Measurements from ENCODE around the gene NF1.
"Not testable (repeated sequence)": the region's sequence is repeated elsewhere in the genome, so short reads cannot be mapped to it uniquely, and the experiment has no call there.

NF1 gene

DNA sequence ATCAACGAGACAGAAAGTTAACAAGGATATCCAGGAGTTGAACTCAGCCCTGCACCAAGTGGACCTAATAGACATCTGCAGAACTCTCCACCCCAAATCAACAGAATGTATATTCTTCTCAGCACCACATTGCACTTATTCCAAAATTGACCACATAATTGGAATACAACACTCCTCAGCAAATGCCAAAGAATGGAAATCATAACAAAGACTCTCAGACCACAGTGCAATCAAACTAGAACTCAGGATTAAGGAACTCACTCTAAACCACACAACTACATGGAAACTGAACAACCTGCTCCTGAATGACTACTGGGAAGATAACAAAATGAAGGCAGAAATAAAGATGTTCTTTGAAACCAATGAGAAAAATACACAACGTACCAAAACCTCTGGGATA lies 84.2 kb downstream of the NF1 start:
- DNase-seq (ENCODE audit: low spot score), result not testable (repeated sequence)

DNA sequence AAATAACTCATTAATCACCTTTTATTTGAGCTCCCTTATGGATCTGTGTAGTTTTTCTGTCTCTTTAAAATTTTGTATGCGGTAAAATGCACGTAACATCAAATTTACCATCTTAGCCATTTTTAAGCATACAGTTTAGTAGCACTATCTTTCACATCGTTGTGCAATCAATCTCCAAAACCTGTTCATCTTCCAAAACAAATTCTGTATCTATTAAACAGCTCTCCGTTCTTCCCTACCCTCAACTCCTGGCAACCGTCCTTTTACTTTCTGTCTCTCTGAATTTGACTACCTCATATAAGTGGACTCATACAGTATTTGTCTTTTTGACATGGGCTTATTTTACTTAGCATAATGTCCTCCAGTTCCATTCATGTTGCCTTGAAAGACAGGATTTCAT lies 100.5 kb downstream of the NF1 start:
- DNase-seq (ENCODE audit: low spot score), result no peak

DNA sequence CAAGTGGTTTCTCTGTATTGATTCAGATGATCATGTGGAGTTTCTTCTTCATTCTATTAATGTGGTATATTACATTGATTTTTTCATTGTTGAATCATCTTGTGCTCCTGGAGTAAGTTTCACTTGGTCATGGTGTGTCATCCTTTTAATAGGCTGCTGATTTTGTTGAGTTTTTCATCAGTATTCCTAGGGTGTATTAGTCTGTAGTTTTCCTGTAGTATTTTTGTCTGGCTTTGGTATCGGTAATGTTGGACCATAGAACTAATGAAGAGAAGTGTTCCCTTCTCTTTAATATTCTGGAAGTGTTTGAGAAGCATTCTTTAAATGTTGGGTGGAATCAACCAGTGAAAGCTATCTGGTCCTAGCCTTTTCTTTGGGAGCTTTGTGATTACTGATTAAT lies 103.2 kb downstream of the NF1 start:
- DNase-seq (ENCODE audit: low spot score), result no peak

DNA sequence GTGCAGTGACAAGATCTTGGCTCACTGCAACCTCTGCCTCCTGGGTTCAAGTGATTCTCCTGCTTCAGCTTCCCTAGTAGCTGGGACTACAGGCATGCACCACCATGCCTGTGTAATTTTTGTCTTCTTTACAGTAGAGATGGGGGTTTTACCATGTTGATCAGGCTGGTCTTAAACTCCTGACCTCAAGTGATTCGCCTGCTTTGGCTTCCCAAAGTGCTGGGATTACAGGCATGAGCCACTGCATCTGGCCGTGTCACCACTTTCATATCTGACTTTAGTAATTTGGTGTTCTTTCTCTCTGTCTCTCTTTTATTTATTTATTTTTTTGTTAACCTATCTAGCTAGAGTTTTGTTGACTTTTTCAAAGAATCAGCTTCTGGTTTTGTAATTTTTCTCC lies 103.9 kb downstream of the NF1 start:
- not testable (repeated sequence) for DNase-seq (ENCODE audit: low spot score)

DNA sequence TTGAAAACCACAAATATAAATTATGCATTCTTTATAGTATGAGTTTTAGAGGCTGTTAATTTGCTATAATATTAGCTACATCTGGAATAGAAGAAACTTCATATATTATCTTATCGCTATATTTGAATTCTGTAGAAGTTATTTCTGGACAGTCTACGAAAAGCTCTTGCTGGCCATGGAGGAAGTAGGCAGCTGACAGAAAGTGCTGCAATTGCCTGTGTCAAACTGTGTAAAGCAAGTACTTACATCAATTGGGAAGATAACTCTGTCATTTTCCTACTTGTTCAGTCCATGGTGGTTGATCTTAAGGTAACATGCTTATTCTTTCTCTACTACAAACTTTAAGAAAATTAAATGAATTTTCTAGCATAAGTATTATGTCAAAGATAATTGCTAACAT lies 105.5 kb downstream of the NF1 start:
- DNase-seq (ENCODE audit: low spot score), result no peak

DNA sequence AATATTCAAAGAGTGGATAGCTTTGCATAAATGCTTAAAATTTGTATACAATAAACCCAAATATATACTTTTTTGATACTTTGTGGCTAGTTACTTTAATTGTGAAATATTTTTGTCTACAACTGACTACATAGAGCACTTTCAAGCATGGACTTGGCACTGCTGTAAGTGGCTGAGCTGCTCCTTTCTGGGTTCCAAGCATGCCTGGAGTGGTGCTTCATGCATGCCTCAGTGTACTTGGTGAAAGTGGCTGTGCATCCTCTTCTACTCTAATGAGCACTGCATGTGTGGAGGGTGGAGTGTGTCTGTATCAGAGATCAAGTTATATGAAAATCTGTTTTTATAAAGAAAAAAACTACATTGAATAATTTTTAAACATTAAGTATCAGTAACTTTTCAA lies 108.2 kb downstream of the NF1 start:
- no peak for DNase-seq (ENCODE audit: low spot score)

DNA sequence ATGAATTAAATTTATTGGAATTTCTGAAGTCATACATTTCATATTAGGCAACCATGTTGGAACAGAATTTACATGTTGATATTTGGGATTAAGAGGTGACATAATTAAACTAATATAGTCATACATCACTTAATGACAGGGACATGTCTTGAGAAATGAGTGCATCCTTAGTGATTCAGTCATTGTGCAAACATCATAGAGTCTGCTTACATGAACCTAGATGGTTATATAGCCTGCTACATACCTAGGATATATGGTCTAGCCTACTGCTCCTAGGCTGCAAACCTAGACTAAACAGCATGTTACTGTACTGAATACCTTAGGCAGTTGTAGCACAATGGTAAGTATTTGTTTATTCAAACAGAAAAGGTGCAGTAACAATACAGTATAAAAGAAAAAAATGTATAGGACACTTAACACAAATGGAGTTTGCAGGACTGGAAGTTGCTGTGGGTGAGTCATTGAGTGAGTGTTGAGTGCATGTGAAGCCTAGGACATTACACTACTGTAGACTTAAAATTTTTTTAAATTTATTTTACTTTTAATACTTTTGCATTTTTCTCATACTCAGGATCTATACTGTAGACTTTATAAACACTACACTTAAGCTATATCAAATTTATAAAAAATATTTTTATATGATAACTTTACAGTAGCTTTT lies 116.7 kb downstream of the NF1 start:
- no peak for DNase-seq (ENCODE audit: low spot score)

DNA sequence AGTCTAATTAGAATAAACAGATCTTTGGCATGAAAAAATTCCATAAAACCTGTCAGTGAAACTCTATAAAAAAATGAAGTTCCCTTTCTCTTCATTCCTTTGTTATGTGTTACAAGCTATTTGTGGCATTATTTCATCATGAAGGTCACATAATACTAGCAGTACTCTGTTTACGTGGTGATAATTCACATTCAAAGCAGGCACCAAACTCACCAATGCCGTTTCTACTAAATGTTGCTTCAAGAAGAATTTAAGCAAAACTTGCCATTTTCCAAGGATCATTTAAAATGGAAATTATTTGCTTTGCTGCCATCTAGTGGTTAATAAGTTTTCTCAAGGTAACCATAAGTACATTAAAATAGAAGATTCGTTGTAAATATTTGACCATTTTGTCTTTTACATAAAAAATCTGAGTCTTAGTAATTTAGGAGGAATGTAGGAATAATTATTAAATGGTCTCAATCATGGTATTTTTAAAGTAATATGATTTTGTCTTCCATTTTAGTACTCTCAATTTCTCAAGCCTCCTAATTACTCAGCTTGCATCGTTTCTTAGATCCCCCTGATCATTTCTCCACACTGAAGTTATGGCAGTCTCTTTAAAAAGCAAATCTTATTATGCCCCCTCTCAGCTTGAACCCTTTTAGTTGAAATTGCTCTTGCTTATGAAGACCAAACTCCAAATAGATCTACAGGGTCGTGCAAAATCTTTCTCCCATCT lies 121.4 kb downstream of the NF1 start:
- DNase-seq (ENCODE audit: low spot score), result peak; percentile 39

DNA sequence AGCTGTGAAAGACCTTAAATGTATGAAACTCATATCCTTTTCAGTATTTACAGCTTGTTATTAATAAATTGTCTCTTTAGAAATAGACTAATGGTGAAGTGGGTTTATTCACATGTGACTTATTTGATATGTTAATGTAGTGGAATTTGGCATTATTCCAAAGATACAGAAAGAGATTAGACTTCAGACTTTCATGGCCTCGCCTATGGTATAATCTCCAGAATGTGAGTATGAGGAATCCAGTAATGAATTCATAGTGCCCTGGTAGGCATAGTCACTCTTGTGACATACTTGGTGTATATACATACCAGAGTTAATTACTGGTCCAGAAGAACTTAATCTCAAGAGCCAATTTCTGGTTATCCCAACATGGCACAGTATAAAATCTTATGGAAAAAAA lies 129.6 kb downstream of the NF1 start:
- peak; percentile 1 for DNase-seq (ENCODE audit: low spot score)

DNA sequence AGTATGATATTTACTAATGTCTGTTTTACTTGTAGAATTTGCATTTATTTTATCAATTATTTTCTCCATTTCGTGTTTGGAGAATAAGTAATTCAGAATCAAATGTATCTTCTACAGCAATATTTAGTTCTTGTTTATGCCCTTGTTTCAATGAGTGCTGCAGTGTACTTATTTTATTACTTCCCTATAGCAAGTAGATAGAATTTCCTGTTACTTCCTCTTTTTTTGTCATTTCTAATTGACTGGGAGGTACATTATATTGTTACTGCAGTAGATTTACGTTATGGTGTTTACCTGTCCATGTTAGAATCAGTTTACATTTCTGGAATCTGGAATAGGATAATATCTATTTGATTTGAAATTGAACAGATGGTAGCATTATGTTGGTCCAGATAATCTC lies 131.1 kb downstream of the NF1 start:
- DNase-seq (ENCODE audit: low spot score), result no peak

DNA sequence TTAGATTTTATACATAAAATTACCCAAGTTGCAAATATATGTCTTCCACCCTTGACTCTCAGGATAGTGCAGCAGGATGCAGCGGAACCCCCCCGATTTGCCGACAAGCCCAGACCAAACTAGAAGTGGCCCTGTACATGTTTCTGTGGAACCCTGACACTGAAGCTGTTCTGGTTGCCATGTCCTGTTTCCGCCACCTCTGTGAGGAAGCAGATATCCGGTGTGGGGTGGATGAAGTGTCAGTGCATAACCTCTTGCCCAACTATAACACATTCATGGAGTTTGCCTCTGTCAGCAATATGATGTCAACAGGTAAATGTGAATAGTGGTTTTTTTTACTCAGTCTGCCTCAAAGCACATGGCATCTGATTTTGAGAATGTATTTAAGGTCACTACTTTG lies 131.6 kb downstream of the NF1 start:
- no peak for DNase-seq (ENCODE audit: low spot score)

DNA sequence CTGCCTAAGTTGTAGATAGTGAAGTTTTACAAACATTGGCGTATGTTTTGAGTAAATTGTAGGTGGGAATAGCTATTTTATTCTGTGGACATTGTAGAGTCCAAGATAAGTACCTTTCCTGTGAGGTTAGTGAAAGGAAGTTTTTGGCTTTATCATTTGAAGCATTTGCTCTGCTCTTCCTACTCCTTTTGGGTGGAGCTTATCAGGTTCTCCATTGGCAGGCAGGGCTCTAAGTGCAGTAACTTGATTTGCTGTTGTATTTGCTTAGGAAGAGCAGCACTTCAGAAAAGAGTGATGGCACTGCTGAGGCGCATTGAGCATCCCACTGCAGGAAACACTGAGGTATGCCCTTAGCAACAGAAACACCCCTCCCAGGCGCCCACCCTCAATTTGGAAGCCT lies 132.2 kb downstream of the NF1 start:
- DNase-seq (ENCODE audit: low spot score), result no peak

DNA sequence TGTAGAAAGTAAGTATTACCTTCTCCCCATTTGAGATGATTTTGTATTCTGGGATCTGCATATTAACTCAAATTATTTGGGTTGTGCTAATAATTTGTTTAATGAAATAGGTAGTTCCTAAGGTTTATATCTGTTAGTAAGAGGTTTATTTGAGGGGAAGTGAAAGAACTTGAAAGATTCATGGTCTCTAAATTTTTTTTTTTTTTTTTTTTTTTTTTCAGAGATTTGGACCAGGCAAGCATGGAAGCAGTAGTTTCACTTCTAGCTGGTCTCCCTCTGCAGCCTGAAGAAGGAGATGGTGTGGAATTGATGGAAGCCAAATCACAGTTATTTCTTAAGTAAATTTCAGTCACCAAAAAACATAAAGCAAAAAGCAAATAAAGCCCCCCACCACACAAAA lies 137.1 kb downstream of the NF1 start:
- DNase-seq (ENCODE audit: low spot score), result no peak

DNA sequence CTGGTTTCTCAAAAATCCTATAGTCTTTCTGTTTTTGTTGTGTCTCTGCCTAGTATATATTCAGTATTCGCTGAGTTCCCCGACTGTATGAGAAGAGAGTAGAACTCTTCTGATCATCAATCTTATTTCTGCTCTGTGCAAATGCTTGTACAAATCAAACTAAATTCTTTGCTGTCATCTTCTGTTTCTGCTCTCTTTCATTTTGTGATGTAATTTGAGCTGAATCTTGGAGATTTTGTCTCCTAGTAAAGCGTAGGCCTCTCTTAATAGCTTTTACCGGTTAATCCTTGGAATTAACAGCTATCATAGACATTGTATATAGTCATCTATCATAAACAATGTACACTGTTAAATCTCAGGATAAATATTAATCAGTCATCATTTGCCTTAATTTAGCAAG lies 140.3 kb downstream of the NF1 start:
- DNase-seq (ENCODE audit: low spot score), result no peak

DNA sequence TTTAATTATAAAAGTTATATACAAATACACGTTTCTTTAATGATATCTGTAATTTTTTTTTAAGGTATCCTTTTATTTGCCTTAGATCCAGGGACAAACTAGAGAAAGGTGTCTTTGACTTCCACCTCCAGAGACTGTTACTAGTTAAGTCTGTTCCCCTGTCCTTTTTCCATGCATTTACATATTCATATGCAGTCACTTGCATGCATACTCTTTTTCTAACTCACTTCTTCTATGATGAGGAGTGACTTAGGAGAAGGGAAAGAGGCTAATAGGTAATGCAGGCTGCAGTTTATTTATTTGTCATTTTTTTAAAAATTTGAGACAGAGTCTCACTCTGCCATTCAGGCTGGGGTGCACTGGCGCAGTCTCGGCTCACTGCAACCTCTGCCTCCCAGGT lies 141.4 kb downstream of the NF1 start:
- DNase-seq (ENCODE audit: low spot score), result no peak

DNA sequence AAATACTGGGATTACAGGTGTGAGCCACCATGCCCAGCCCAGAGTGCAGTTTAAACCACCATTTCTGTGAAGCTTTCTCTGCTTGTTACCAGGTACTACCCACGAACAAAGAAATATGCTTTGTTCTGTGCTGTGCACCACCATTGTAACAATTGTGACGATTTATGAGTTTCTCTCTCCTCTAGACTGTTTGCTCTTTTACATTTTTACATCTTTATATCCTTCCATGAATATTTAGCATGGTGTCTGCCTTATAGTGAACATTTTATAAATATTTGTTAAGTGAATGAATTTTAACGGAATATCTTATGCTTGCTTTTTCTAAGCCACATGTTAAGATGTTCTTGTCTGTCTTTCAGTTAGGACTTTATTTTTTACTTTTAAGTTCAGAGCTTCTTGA lies 141.9 kb downstream of the NF1 start:
- no peak for DNase-seq (ENCODE audit: low spot score)

DNA sequence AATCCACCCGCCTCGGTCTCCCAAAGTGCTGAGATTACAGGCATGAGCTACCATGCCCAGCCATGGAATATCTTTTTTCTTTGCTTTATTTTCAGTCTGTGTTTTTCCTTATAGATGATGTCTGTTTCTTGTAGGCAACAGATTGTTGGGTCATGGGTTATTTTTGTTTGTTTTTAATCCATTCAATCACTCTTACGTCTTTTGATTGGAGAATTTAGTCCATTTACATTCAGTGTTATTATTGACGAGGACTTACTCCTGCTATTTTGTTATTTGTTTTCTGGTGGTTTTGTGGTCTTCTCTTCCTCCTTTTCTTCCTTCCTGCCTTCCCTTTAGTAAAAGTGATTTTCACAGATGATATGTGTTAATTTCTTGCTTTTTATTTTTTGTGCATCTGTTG lies 146.3 kb downstream of the NF1 start:
- DNase-seq (ENCODE audit: low spot score), result no peak

DNA sequence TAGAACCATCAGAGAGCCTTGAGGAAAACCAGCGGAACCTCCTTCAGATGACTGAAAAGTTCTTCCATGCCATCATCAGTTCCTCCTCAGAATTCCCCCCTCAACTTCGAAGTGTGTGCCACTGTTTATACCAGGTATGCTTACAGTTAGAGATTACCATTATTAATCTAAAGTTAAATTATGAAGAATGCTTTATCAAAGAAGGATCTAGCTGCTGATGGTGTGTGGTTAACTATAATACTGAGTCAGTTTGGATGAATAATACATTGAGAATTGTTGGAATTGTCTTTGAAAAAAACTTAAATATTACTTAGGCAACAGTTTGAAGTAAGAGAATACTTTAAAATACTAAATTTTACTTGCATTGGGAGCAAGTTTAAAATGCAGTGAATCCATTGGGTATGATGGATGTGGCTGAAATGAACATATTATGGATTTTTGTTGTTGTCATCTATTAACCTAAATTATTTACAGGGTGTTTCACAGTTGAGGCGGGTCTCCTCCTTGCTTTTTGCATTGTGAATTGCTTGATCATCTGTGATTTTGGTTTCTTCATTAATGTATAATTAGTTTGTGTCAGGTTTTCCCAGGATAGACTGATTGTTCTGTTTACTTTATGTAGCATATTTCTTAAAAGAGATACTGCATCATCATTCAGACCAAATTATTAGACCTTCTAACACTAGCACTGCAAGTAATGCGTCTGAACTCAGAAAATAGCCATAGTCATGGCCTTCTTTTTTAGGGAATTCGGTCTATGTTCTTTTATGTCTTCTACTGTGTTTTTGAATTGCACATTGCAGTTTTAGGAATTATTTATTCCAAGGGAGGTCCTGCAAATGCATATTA lies 154.4 kb downstream of the NF1 start:
- no peak for DNase-seq (ENCODE audit: low spot score)

DNA sequence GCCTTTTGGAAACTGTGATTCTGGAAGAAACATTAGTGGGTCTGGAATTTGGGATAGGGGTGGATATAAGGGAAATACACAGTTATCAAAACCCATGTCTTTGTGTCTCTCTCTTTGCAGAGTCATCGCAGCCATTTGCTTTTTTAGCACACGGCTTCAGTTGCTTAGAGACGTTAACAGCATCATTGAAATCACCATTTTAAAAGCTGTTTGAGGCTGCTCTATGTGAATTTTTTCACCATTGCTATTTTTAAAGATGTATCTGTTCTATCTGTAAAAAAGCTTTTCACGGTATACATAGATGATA lies 155.0 kb downstream of the NF1 start:
- DNase-seq (ENCODE audit: low spot score), result no peak

DNA sequence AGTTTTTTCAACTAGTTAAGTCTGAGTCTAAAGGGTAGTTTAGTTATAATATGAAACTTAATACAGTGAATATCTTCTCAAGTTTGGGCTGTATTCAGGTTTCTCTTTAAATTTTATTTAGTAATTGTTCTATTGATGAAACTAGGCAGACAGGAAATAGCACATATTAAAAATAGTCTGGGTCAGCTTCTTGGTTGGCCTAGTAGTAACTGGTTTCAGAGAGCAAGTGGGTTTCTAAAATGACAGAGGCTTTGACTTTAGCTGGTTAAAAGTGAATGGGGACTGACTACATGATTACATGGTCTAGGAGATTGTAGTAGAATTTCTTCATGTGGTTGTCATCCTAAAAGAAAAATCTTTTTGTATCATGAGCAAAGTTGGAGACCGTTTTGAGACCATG lies 155.5 kb downstream of the NF1 start:
- no peak for DNase-seq (ENCODE audit: low spot score)

DNA sequence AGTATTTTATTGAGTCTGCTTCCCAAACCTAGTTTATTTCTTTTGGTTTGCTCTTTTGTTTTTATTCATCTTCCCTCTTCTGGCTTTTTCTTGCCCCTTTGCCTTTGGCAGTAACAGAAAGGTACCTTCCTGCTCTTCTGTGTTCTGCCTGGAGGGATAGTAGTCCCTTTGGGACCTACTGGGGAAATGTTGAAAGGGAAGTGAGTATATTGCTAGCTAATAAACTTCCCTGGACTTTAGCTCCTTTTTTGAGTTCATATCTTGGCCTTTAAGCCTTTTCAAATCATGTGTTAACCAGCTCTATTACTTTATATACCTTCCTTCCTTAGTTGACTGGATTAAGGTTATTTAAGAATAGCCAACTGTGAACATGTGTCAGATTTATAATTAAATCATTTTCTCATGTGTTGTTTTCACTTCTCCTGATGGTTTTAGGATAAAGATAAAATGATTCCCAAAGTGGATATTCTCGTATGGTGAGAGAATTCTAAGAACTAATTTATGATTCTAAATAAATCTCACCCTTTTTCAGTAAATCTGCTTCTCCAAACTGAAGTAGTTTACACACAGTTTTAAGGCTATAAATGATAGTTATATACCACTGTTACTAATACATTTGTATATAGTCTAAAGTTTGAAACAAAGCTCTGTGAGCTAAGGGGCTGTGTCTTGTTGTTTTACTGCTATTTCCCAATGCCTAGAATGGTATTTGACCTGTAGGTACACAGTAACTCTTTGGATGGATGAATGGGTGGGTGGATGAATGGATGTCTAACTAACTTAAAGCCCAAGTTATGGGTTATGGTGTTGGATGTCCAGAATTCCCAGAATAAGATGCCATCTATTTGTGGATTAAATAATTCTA lies 156.6 kb downstream of the NF1 start:
- no peak for DNase-seq (ENCODE audit: low spot score)

DNA sequence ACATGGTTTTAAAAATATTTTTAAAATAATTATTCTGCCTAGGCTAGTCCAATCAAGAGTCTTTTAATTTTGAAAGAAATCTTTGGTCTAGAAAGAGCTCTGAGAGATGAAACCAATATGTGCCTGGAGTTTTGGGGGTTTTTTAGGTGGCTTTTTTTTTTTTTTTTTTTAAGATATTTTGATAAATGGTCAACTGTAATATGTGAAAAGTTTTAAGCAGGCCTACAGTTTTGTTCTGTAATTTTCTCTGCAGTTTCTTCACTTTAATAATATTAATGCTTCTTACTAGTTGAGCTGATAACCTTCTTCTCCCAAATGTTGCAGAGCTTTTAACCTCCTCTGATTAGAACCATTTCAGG lies 157.2 kb downstream of the NF1 start:
- DNase-seq (ENCODE audit: low spot score), result no peak

DNA sequence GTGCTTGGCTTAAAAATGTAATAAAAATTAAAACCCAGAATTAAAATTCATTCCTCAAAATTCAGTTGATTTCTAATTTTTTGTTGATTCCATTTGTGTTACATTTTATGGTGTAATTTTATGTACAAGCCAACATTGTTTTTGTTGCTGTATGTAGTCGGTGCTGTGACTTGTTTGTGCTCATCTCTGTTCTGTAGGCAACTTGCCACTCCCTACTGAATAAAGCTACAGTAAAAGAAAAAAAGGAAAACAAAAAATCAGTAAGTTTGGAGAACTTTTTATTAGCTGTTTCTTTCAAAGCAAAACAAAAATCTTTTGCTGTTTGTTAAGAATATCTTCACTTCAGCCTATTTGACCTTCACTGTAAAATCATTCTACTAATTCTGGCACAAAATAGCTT lies 158.0 kb downstream of the NF1 start:
- DNase-seq (ENCODE audit: low spot score), result no peak

Measured in LoVo (cell line).